Esophagus muscularis mucosa (tissue), 4 donors: Measurements from ENCODE around the gene VDR.

Experiments
- EP300 ChIP-seq: sonication (generic); formaldehyde crosslinking; IDR thresholded peaks from one replicate; pipeline ENCODE4 v1.6.1; 2017; ENCODE audit warnings: antibody characterized with exemption
- POLR2A ChIP-seq: fragments of 450-650 bp; IDR thresholded peaks from one replicate; pipeline ENCODE4 v1.6.1; 2017; ENCODE audit warnings: antibody characterized with exemption, moderate library complexity, mild to moderate bottlenecking, low read depth
- POLR2AphosphoS5 ChIP-seq, 2 donors: sonication (generic); formaldehyde crosslinking; IDR thresholded peaks; one replicate each; pipeline ENCODE4 v1.6.1; 2017; ENCODE audit warnings: antibody characterized with exemption in 2 of 2
- TF ChIP-seq, protein P1 (sequence below), 3 experiments: fragments of 200-600 bp in 2 of 3; fragments of 450-650 bp in 1 of 3; sonication (generic) in 2 of 3; IDR thresholded peaks; one replicate each; pipeline ENCODE4 v1.5.1; 2017 to 2019; ENCODE audit warnings: antibody characterized with exemption in 3 of 3, mild to moderate bottlenecking in 2 of 3, moderate library complexity in 1 of 3

DNA sequence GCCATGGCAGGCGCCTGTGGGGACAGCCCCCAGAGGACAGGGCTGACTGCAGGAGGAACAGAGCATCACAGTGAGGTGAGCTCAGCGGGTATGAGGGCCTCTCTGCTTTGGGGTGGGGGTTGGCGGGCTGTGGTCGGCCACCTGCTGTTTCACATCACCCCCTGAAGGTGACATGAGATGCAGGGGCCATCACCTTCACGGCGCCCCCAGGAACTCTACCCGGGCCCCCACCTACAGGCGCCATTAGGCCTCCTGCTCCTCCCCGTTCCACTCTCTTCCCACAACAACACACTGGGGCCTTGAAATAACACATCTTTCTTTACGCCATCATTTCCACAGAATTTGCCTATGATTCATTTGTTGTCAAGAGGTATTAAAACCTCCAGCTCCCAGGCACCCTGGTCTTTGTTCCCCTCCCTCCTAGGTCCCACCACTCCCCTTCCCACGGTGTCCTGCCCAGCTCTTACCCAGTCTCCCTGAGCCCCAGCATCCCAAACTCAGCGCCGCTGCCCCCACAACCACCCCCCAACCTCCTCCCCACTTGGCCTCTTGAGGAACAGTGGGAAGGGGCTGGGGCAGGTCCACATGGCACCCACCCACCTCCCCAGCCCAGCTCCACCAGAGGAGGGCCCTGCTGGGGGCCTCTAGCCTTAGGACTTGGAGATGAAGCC lies 72.4 kb downstream of the VDR start:
- TF ChIP-seq POLR2A (no peak), EP300 (no peak), POLR2AphosphoS5 (IDR thresholded peaks at IDR 0.05) (no peak)
- TF ChIP-seq, protein P1, sequence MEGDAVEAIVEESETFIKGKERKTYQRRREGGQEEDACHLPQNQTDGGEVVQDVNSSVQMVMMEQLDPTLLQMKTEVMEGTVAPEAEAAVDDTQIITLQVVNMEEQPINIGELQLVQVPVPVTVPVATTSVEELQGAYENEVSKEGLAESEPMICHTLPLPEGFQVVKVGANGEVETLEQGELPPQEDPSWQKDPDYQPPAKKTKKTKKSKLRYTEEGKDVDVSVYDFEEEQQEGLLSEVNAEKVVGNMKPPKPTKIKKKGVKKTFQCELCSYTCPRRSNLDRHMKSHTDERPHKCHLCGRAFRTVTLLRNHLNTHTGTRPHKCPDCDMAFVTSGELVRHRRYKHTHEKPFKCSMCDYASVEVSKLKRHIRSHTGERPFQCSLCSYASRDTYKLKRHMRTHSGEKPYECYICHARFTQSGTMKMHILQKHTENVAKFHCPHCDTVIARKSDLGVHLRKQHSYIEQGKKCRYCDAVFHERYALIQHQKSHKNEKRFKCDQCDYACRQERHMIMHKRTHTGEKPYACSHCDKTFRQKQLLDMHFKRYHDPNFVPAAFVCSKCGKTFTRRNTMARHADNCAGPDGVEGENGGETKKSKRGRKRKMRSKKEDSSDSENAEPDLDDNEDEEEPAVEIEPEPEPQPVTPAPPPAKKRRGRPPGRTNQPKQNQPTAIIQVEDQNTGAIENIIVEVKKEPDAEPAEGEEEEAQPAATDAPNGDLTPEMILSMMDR (IDR thresholded peaks at IDR 0.05): no peak
